RKO (cell line): ENCODE results near the gene GLRX2.
"Not testable (repeated sequence)": the region's sequence is repeated elsewhere in the genome, so short reads cannot be mapped to it uniquely, and the experiment has no call there.

Experiments
- DNase-seq: peaks from one replicate; pipeline ENCODE4 v3.0.0-alpha.2; 2016; ENCODE audit warnings: low spot score

The GLRX2 gene

GRCh38 chr1:193062698-193063463 lies 42.3 kb downstream of the GLRX2 start:
- peak; percentile 28 for DNase-seq

- DNase-seq: peak; percentile 75
These were observed 44.3 kb downstream of the GLRX2 start for GRCh38 chr1:193060938-193061337.

GRCh38 chr1:193060406-193060805 lies 44.8 kb downstream of the GLRX2 start:
- peak; percentile 53 for DNase-seq

- no peak for DNase-seq
These were observed 45.2 kb downstream of the GLRX2 start for GRCh38 chr1:193060115-193060403.

GRCh38 chr1:193059282-193060114 lies 45.7 kb downstream of the GLRX2 start, which contains the start of the genes RO60 and UCHL5:
RO60 (plus strand) TSS chr1:193059612; CDS start chr1:193069055, 9,443 bp downstream.
UCHL5 (minus strand) TSS chr1:193059360; CDS start chr1:193059260, 100 bp downstream.
- peak; percentile 98 for DNase-seq

DNA sequence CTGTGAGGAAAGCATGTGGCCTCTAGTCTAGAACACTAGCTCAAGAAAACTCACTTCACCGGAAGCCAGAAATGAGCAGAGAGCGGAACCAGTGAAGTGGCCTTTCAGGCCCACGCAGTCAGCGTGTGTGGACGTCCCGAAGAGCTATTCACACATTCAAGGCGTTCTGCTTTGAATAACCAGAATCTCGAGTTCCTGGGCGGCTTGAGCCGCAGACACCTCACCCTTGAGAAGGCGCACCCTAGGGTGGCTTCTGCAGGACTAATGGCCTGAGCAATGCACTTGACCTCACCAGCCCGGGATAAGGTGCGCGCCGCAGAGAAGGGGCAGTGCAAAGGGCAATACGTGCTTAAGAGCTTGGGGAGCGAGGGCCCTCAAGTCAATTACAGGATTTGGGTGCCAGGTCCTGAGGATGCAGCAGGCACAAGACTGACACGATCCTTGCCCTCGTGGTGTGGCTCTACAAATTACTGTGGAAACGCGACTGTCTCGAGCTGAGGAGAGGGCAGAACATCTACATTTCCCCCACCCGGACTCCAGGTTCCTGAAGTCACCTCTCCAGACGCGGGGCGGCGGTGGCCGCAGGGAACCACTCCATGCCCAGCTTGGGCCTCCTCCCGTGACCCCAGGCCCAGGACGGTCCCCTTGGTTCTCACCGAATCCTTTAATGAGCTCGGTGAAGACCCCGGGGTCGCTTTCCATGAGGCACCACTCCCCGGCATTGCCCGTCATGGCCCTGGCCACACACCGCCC lies 46.5 kb downstream of the GLRX2 start:
- DNase-seq: peak; percentile 88

DNA sequence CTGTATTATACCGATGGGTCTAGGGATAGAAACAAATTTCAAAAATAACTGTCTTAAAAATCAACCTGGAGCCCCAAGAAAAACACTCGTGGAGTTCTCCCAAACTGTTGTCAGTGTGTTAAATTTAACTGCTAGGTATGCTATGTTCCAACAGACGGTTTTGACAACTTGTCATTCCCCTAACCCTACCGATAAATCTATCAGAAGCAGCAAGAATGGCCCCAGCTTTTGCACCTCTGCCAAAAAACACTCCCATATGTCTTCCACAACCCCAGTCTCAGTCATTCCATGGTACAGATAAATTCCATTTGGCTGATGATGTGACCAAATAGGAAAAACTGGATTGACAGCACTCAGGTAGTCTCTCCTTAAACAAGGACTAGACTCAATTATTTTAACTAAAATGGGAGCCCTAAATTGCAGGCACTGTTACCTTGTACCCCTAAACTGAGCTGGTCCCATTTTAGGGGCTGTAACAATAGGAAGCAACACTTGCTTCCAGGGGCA lies 51.0 kb downstream of the GLRX2 start:
- DNase-seq: no peak

DNA sequence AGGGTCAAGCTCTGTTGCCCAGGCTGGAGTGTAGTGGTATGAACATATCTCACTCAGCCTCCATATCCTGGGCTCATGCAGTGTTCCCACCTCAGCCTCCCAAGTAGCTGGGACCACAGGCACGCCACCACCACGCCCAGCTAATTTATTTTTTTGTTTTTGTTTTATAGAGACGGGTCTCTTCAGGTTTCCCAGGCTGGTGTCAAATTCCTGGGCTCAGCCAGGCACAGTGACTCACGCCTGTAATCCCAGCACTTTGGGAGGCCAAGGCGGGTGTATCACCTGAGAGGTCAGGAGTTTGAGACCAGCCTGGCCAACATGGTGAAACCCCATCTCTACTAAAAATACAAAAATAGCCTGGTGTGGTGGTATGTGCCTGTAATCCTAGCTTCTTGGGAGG lies 56.3 kb downstream of the GLRX2 start:
- DNase-seq: not testable (repeated sequence)
